ENCODE results near the gene GMDS. TPM values are rescaled to one million over a fixed set of nuclear protein-coding genes. Genes with fewer than 3 reads are reported as not detected.

GMDS gene
- total and polyA plus RNA-seq, 2 donors (not counting 3 experiments of a cell fraction or from before 2014, with no cell fraction given), result 9.8 to 23.5 TPM

- dilution Hi-C loops (cut with MboI; ENCODE audit: extremely low pct_ligation_motif_present, low sequenced_read_pairs), result no loop called here
- H3K9me1 ChIP-seq (replicated peaks; ENCODE audit: control insufficient read depth, extremely low read depth, insufficient read depth, low read length), result no peaks in the 10 kb centered on the region
Measured at GRCh38 chr6:1574083-1574761, 671.2 kb downstream of the GMDS start.

More at GRCh38 chr6:1574083-1574761, 671.2 kb downstream of the GMDS start:
- BruUV-seq (replicated peaks), result no TSS peak
- Histone ChIP-seq H3K4me2 (ENCODE audit: insufficient read depth, low read length) (no peak overlapping the region), H3K4me1 (ENCODE audit: control insufficient read depth, extremely low read depth, insufficient read depth, low read length) (no peaks in the 10 kb centered on the region), H3K9me3 (replicated peaks; ENCODE audit: control insufficient read depth, insufficient read depth, low read length) (no peaks in the 10 kb centered on the region), H3K36me3 (ENCODE audit: control insufficient read depth in 2 of 2, extremely low read depth in 1 of 2, insufficient read depth in 2 of 2, low read length in 2 of 2) (no peaks in the 10 kb centered on the region), H3K27me3 (ENCODE audit: control insufficient read depth in 2 of 2, insufficient read depth in 2 of 2, low read length in 2 of 2) (peaks cover 1 to 3% of the 10 kb centered on the region in 2 experiments), H3K79me2 (ENCODE audit: control insufficient read depth, insufficient read depth, low read length) (no peaks in the 10 kb centered on the region), H4K20me1 (replicated peaks; ENCODE audit: control insufficient read depth, extremely low read depth, insufficient read depth, low read length) (no peaks in the 10 kb centered on the region), H3K9ac (replicated peaks; ENCODE audit: extremely low read depth, insufficient read depth, low read length) (no peak overlapping the region), H3K4me3 (replicated peaks in 1 of 3; ENCODE audit: insufficient read depth in 1 of 3, low read depth in 1 of 3, low read length in 3 of 3) (no peak overlapping the region), H2AFZ (ENCODE audit: low read depth, low read length) (no peak overlapping the region), H3K27ac (ENCODE audit: insufficient read depth, low read depth, low read length) (no peak overlapping the region)
- no peak for FAIRE-seq
- ChIA-PET CTCF (interaction anchor here (1.6 kb wide), 1 partner anchor 11 kb away, joined by 3 read pairs; no protein-coding TSS in a partner anchor), POLR2A (no interaction called here)
- no peak for DNase-seq (ENCODE audit: low read depth, low spot score)
- intact Hi-C loops (cut with micrococcal nuclease), result no loop called here
- TF ChIP-seq JUN (IDR thresholded peaks at IDR 0.05; ENCODE audit: borderline replicate concordance, insufficient read depth, insufficient read length, low read depth) (no peak), POLR2AphosphoS5 (IDR thresholded peaks at IDR 0.05; ENCODE audit: insufficient read depth, low read depth, low read length) (no peak), FOS (IDR thresholded peaks at IDR 0.05; ENCODE audit: borderline replicate concordance, insufficient read depth, low read length) (no peak), GATA2 (IDR thresholded peaks at IDR 0.05; ENCODE audit: insufficient read depth, insufficient read length, low read depth, low read length) (no peak), EZH2 (IDR thresholded peaks at IDR 0.05; ENCODE audit: borderline replicate concordance, low read depth, low read length, severe bottlenecking) (no peak), MAX (IDR thresholded peaks at IDR 0.05; ENCODE audit: insufficient read depth, insufficient read length) (no peak), MYC (IDR thresholded peaks at IDR 0.05; ENCODE audit: low read depth, low read length) (no peak), CTCF (IDR thresholded peaks at IDR 0.05; ENCODE audit: extremely low read depth in 1 of 2, insufficient read depth in 1 of 2, low read depth in 1 of 2, low read length in 2 of 2) (no peak), POLR2A (IDR thresholded peaks at IDR 0.05; ENCODE audit: low read depth, low read length) (no peak)

Measured in endothelial cell of umbilical vein (primary cell).